Measurements from ENCODE around the gene ASB7. TPM values are rescaled to one million over a fixed set of nuclear protein-coding genes. Genes with fewer than 3 reads are reported as not detected.
"Not testable (repeated sequence)": the region's sequence is repeated elsewhere in the genome, so short reads cannot be mapped to it uniquely, and the experiment has no call there.

The ASB7 gene
- total and polyA plus RNA-seq, 2 experiments from 2014 or later, result 8.1 to 13.2 TPM

DNA sequence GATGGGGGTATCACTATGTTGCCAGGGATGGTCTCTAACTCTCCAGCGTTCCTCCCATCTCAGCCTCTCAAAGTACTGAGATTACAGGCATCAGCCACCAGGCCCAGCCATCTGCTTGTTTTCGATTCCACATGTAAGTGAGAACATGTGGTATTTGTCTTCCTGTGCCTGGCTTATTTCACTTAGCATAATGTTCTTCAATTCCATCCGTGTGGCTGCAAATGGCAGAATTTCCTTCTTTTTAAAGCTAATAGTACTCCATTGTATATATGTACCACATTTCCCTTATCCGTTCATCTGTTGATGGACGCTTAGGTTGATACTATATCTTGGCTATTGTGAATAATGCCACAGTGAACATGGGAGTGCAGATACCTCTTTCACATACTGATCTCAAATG is 70.6 kb downstream of the ASB7 start:
- no peak for DNase-seq
- Histone ChIP-seq H3K9ac (no peak overlapping the region), H3K9me2 (ENCODE audit: insufficient read depth) (no peaks in the 10 kb centered on the region), H3K36me3 (ENCODE audit: low read depth) (no peaks in the 10 kb centered on the region), H3K4me1 (ENCODE audit: insufficient read depth) (0 out of 2 replicates have a peak, but pooled peaks cover 3% of the 10 kb centered on the region), H2AFZ (no peak overlapping the region), H4K20me1 (ENCODE audit: insufficient read depth) (no peaks in the 10 kb centered on the region), H3F3A (ENCODE audit: insufficient read depth) (no peaks in the 10 kb centered on the region), H3K9me3 (ENCODE audit: low read depth) (no peaks in the 10 kb centered on the region), H3K27ac (no peak overlapping the region), H3K27me3 (replicated peaks; ENCODE audit: insufficient read depth) (no peaks in the 10 kb centered on the region), H3K4me2 (ENCODE audit: unreplicated experiment) (no peak overlapping the region), H3K79me2 (ENCODE audit: insufficient read depth) (no peaks in the 10 kb centered on the region), H3K4me3 (no peak overlapping the region)
- in situ Hi-C loops (cut with MboI), result no loop called here
- TF ChIP-seq EZH2phosphoT487 (IDR thresholded peaks at IDR 0.05; ENCODE audit: insufficient read depth, low read depth) (no peak), EZH2 (IDR thresholded peaks at IDR 0.05; ENCODE audit: insufficient read depth, poor library complexity, severe bottlenecking) (no peak)
- WGBS, 2 experiments (ENCODE audit: low coverage in 1 of 2, low lambda C conversion rate in 2 of 2, missing lambda C conversion rate in 2 of 2), result 64 to 71% methylated on average over 5 of the region's 5 CpGs

GRCh38 chr15:100679151-100679550 is 76.8 kb downstream of the ASB7 start:
- H3K4me3 ChIP-seq, result not testable (repeated sequence)

DNA sequence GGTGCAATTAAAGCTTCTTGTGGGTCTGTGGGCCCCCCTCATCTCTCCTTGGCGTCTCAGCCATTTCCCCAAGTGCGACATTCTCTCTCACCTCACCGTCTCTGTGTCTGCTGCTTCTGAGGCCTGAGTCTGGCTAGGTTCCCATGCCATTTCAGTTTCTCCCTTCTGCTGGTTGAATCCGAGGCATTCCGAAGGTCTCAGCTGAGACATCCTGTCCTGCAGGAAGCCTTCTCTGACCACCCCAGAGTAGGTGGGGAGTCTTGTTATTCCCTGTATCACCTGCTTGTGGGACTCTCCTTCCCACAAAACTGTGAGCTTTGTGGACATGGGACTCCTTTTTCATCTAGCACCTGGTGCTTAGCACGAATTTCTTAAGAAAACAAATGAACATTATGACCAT is 78.3 kb downstream of the ASB7 start:
- 82 to 88% methylated on average over 6 of the region's 6 CpGs for WGBS, 2 experiments (ENCODE audit: low coverage in 1 of 2, low lambda C conversion rate in 2 of 2, missing lambda C conversion rate in 2 of 2)
- H3K9ac ChIP-seq, result no peak overlapping the region
- H4K20me1 ChIP-seq (ENCODE audit: insufficient read depth), result no peaks in the 10 kb centered on the region
- no peak for DNase-seq
- no peak overlapping the region for H2AFZ ChIP-seq
- peaks cover 1% of the 10 kb centered on the region; the same call in 1 of the 2 replicates for H3K4me1 ChIP-seq (ENCODE audit: insufficient read depth)
- no peaks in the 10 kb centered on the region for H3K27me3 ChIP-seq (replicated peaks; ENCODE audit: insufficient read depth)
- no peaks in the 10 kb centered on the region for H3F3A ChIP-seq (ENCODE audit: insufficient read depth)
- H3K79me2 ChIP-seq (ENCODE audit: insufficient read depth), result no peaks in the 10 kb centered on the region
- H3K27ac ChIP-seq, result no peak overlapping the region
- H3K9me3 ChIP-seq (ENCODE audit: low read depth), result no peaks in the 10 kb centered on the region
- no peak for TF ChIP-seq EZH2phosphoT487 (IDR thresholded peaks at IDR 0.05; ENCODE audit: insufficient read depth, low read depth)
- no peak overlapping the region for H3K4me3 ChIP-seq
- H3K36me3 ChIP-seq (ENCODE audit: low read depth), result no peaks in the 10 kb centered on the region
- in situ Hi-C loops (cut with MboI), result no loop called here
- no peaks in the 10 kb centered on the region for H3K9me2 ChIP-seq (ENCODE audit: insufficient read depth)
- no peak overlapping the region for H3K4me2 ChIP-seq (ENCODE audit: unreplicated experiment)

More at GRCh38 chr15:100679151-100679550, 76.8 kb downstream of the ASB7 start:
- 87 to 91% methylated on average over 5 of the region's 5 CpGs for WGBS, 2 experiments (ENCODE audit: low coverage in 1 of 2, low lambda C conversion rate in 2 of 2, missing lambda C conversion rate in 2 of 2)
- H3K4me1 ChIP-seq (ENCODE audit: insufficient read depth); H3K27ac ChIP-seq; DNase-seq; H4K20me1 ChIP-seq (ENCODE audit: insufficient read depth); H3K79me2 ChIP-seq (ENCODE audit: insufficient read depth); H3K9me3 ChIP-seq (ENCODE audit: low read depth); H3K27me3 ChIP-seq (replicated peaks; ENCODE audit: insufficient read depth); H3K9me2 ChIP-seq (ENCODE audit: insufficient read depth); H3K9ac ChIP-seq; H2AFZ ChIP-seq; H3K36me3 ChIP-seq (ENCODE audit: low read depth); H3F3A ChIP-seq (ENCODE audit: insufficient read depth); in situ Hi-C loops (cut with MboI); H3K4me2 ChIP-seq (ENCODE audit: unreplicated experiment): not testable (repeated sequence)

DNA sequence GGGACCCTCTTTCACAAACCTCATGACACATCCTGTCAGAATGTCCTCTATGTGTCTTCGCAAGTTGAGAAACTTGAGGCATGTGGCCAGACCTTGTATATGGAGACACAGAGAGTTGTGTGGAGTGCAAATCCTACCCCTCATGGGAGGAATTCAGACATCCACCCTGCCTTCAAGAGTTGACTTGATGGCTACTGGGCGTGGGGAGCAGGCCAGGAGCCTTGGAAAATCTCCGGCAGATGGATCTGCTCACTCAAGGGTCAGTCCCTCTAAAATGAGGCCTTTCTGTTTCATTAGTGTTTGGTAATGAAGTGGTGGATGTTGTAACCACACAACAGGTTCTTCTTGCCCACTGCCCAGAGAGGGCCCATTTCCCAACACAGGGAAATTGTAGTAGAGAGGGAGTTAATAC is 79.0 kb downstream of the ASB7 start:
- Histone ChIP-seq H2AFZ (no peak overlapping the region), H3K4me2 (ENCODE audit: unreplicated experiment) (no peak overlapping the region), H3F3A (ENCODE audit: insufficient read depth) (peaks cover 2% of the 10 kb centered on the region), H3K4me3 (no peak overlapping the region), H3K9ac (no peak overlapping the region), H3K36me3 (ENCODE audit: low read depth) (no peaks in the 10 kb centered on the region), H3K4me1 (ENCODE audit: insufficient read depth) (peaks cover 7% of the 10 kb centered on the region), H3K9me2 (ENCODE audit: insufficient read depth) (no peaks in the 10 kb centered on the region), H3K27me3 (replicated peaks; ENCODE audit: insufficient read depth) (no peaks in the 10 kb centered on the region), H3K79me2 (ENCODE audit: insufficient read depth) (no peaks in the 10 kb centered on the region), H4K20me1 (ENCODE audit: insufficient read depth) (no peaks in the 10 kb centered on the region), H3K9me3 (ENCODE audit: low read depth) (no peaks in the 10 kb centered on the region), H3K27ac (no peak overlapping the region)
- WGBS, 2 experiments (ENCODE audit: low coverage in 1 of 2, low lambda C conversion rate in 2 of 2, missing lambda C conversion rate in 2 of 2), result 80 to 82% methylated on average over 3 of the region's 3 CpGs
- no peak for TF ChIP-seq EZH2phosphoT487 (IDR thresholded peaks at IDR 0.05; ENCODE audit: insufficient read depth, low read depth)
- no peak for TF ChIP-seq EZH2 (IDR thresholded peaks at IDR 0.05; ENCODE audit: insufficient read depth, poor library complexity, severe bottlenecking)
- in situ Hi-C loops (cut with MboI), result no loop called here
- DNase-seq, result no peak

DNA sequence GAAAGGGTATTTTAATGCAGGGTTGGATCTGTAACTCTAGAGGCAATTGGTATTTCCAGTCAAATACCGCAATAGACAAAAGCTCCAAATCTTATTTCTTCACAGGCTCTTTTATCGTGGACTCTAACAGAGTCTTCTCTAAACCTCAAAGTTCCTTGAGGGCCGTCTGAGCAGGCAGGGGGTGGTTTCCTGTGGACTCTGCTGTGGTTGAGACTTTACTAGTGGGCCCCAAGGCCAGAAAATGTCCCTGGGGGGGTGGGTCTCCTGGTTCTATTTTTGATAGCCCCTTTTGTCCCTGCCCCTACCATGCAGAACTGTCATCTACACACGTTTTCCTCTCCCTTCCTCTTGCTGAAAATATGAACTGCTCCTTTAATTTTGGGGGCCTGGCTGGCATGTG is 80.1 kb downstream of the ASB7 start:
- H3K4me2 ChIP-seq (ENCODE audit: unreplicated experiment), result no peak overlapping the region
- peaks cover 15% of the 10 kb centered on the region for H3K4me1 ChIP-seq (ENCODE audit: insufficient read depth)
- no peak overlapping the region for H2AFZ ChIP-seq
- no peaks in the 10 kb centered on the region for H3K9me3 ChIP-seq (ENCODE audit: low read depth)
- H3K4me3 ChIP-seq, result no peak overlapping the region
- H3K27ac ChIP-seq, result no peak overlapping the region
- H3K27me3 ChIP-seq (replicated peaks; ENCODE audit: insufficient read depth), result no peaks in the 10 kb centered on the region
- no peak for DNase-seq
- H3F3A ChIP-seq (ENCODE audit: insufficient read depth), result peaks cover 13% of the 10 kb centered on the region
- H3K36me3 ChIP-seq (ENCODE audit: low read depth), result no peaks in the 10 kb centered on the region
- H3K9ac ChIP-seq, result no peak overlapping the region
- in situ Hi-C loops (cut with MboI), result no loop called here
- no peak for TF ChIP-seq EZH2 (IDR thresholded peaks at IDR 0.05; ENCODE audit: insufficient read depth, poor library complexity, severe bottlenecking)
- TF ChIP-seq EZH2phosphoT487 (IDR thresholded peaks at IDR 0.05; ENCODE audit: insufficient read depth, low read depth), result no peak
- no peaks in the 10 kb centered on the region for H3K9me2 ChIP-seq (ENCODE audit: insufficient read depth)
- WGBS, 2 experiments (ENCODE audit: low coverage in 1 of 2, low lambda C conversion rate in 2 of 2, missing lambda C conversion rate in 2 of 2), result 85 to 86% methylated on average over 4 of the region's 4 CpGs
- no peaks in the 10 kb centered on the region for H3K79me2 ChIP-seq (ENCODE audit: insufficient read depth)
- no peaks in the 10 kb centered on the region for H4K20me1 ChIP-seq (ENCODE audit: insufficient read depth)
